SKM-1 treated with dmso at 0.1 percent for 144 hours (cell line): ENCODE results near the gene RBMS1.
A peak's percentile ranks its signal among the peaks of the same experiment; 100 is the strongest.
"Not testable (repeated sequence)": the region's sequence is repeated elsewhere in the genome, so short reads cannot be mapped to it uniquely, and the experiment has no call there.

Experiments used
- DNase-seq: peaks from one replicate; lab custom pipeline; 2025; ENCODE audit not compliant: unreplicated experiment; lab: John Stamatoyannopoulos, UW

The RBMS1 gene

DNA sequence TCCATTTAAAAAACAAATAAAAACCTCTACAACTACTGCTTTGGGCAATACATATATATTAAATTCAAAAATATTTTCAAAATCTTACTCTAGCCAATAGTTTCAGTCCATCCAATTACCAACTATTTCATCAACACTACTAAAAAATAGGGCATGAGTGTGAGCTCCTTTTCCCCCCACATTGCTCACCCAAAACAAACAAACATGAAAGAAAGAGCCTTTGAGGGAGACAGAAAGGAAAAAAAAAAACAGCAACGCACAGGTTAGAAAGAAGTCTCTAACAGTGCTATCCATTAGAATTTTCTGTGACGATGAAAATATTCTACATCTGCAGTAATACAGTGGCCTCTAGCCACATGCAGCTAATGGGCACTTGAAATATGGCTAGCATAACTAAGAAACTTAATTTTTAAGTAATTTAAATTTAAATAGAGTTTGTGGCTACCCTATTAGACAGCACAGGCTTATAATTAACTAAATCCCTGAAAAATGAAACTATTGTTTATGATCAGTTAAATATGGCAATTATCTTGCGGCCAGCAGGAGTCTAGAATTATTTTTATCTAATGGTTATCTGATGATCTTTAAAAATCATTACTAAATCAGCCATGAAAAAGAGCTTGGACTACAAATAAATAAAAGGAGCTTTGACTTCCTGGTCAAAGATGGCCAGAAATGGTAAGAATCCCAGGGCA, 59.2 kb downstream of the RBMS1 start:
- no peak for DNase-seq

DNA sequence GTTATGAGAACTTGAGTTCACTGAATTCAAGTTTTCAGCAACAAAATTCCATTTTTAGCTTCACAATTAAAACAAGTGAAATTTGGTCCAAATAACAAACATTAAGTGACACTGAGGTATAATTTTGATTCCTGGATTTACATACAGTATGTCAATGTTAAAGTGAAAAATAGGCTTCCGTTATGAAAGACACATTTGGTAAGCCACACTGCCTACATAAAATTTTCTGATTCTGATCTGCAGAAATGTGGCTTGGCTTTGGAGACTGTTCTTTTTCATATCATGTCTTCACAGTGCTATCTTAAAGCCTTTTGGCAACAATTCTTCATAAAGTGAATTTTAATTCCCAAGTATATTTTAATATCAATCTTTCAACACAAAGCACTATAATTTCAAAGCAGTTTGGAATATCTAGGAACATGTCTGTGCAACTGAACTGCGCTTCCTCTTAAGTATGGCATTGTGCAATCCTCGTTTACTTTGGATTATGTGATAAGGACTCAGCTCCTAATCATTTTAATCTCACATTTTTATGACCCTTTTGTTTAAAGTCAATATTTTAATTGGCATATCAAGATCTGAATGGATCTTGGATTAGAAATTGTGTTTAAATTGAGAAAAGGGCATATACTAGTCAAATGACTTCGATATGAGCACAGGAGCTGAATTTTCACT, 60.0 kb downstream of the RBMS1 start:
- no peak for DNase-seq

- DNase-seq = no peak
These were observed 61.0 kb downstream of the RBMS1 start for GRCh38 chr2:160432633-160433032.

DNA sequence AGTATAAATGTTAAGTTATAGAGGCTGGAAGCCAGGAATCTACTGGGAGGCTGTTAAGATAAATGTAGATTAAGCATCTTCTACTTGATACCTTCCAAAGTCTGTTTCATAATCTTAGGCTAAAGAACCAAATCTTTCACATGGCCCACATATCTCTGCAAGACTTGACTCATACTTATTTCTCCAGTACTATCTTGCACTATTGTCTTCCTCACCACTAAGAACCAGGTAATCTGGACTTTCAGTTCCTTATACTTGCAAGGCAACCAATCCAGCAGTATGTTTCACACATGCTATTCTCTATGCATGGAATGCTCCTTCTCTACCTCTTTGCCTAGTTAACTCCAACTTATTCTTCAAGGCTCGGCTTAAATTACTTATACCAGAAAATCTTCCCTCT, 62.2 kb downstream of the RBMS1 start:
- DNase-seq = peak; percentile 44

DNA sequence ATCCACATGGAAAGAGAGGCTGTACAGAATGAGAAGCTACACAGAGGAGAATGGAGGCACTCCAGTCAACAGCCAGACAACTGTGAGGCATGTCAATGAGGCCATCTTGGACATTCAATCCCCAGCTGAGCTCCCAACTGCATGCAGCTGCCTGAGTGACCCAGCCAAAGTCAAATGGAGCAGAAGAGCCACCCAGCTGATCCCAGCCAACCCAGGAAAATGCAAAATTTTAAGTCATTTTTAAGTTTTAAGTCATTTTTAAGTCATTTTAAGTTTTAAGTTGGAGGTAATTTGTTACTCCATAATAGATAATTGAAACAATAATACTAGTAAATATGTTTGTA, 63.6 kb downstream of the RBMS1 start:
- DNase-seq = no peak

GRCh38 chr2:160429248-160430000, 64.2 kb downstream of the RBMS1 start:
- DNase-seq = peak; percentile 49

DNA sequence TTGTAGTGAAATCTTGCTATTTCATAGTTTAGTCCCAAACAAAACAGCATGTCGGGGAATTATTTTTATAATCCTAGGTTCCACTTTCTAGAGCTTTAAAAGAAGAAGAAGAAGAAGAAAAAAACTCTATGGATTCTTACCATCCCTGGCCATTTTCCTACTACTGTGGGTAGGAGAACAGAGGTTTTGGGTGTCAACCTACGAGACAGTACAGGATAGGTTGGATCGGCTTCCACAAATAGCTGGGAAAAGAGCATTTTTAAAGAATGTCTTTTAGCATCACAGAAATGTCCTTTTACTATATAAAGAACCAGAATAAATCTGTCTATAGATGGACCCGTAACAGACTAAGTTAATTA, 65.2 kb downstream of the RBMS1 start:
- DNase-seq = no peak

- no peak for DNase-seq
These were observed 65.8 kb downstream of the RBMS1 start for GRCh38 chr2:160427629-160428404.

- DNase-seq = no peak
These were observed 67.0 kb downstream of the RBMS1 start for GRCh38 chr2:160426604-160427003.

- DNase-seq = no peak
These were observed 68.0 kb downstream of the RBMS1 start for GRCh38 chr2:160425434-160426151.

DNA sequence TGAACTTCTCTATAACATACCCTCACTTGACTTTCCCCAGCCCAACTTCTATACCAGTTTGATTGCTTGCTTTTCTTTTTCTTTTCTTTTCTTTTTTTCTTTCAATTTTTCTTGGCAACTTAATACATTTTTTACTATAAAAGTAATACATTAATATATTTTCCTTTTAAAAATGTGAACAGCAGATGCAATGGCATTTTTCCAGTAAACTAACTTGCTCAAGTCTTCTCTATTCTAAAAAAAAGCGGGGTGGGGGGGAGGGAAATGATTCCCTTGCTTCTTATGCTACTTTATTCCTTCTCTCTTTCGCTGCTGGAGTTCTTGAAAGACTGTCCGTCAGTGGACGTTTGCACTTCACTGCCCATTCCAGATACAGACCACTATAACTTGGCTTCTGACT, 70.5 kb downstream of the RBMS1 start:
- DNase-seq = no peak

DNA sequence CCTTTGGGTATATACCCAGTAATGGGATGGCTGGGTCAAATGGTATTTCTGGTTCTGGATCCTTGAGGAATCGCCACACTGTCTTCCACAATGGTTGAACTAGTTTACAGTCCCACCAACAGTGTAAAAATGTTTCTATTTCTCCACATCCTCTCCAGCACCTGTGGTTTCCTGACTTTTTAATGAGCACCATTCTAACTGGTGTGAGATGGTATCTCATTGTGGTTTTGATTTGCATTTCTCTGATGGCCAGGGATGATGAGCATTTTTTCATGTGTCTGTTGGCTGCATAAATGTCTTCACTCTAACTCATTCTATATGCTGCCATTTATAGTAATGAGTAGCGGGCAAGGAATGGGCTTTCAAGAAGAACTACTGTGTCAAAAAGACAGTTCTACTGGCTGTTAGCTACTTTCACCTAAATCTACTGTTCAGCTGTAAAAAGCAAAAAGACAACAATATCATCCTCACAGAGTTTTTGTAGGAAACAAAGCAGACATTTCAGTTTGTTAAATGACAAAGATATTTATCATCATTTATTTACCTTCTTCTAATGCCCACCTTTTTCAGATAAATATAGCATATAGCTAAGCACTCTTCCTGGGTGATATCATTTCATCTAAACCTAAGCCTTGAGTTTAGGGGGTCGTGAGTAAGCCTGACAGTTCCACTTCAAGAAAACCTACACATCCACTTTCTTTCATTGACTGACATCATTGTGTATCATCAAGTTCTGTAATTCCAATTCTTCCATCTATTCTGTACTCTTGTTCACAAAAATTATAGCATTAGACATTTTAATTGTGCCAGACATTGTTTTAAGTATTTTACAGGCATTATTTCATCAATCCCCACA, 71.7 kb downstream of the RBMS1 start:
- DNase-seq = not testable (repeated sequence)

GRCh38 chr2:160420711-160421110, 72.9 kb downstream of the RBMS1 start:
- DNase-seq = no peak

- DNase-seq = no peak
These were observed 73.7 kb downstream of the RBMS1 start for GRCh38 chr2:160419776-160420505.

GRCh38 chr2:160418853-160419252, 74.8 kb downstream of the RBMS1 start:
- no peak for DNase-seq

GRCh38 chr2:160418398-160418765, 75.2 kb downstream of the RBMS1 start:
- DNase-seq = no peak

DNA sequence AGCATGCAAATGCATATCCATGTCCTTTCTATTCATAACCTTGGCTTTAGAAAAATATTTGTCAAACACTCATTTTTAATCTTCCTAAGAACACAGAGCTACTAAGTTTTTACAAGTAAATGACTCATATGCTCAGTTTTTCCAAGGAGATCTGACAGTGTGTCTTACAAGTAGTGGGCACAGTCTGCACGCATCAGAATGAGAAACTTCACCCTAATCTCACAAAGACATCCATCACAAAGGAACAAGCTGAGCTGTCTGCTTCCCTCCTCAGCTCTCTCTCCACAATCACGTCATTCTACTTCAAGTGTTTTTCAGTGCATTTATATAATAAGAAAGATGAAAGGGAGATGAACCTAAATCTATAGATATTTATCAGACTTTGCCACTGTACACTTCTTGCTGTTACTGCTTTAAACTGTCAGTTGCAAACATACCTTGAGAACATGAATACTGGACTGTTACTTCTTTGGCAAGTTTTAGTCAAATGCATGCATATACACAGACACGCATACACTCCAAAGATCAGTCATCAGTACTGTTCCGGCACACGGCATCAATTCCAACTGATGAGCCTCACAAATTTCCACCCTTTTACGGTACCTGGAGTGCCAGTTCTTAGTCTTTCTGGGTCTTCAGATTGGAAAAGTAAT, 75.7 kb downstream of the RBMS1 start:
- DNase-seq = no peak

DNA sequence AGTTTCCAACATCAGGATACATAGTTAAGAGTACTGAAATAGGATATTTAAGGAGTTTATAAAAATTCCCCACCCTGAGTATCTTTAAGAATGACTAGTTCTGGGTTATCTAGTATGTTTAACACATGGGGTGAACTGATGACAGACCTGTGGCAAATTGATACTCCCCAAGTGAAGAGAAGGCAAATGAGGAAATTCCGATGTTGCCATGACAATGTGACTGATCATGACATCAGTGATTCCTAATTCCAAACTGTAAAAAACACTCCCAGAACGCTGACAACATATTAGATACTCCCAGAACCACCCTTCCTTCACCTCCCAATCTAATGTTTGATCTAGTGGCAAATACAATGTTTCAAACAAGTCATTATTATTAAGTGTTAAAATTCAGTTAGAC, 77.6 kb downstream of the RBMS1 start:
- no peak for DNase-seq

DNA sequence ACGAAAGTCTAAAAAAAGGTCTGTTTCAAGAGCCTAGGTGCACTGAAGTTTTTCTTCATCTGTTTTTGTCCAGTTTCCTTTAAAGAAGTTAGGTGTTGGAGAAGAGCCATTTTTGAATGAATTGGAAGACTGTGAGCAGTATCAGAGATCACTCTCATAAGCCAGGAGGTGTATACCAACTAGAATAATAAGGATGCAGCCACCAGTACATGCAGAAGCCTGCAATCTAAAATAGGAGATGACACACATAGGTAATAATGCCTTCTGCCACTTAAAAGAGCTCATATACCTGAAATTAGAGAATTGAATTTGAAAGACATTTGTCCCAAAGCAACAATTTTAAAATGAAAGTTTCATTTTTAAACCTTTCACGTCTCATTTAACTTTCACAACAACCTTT, 81.7 kb downstream of the RBMS1 start:
- no peak for DNase-seq
